Muscle layer of duodenum (tissue), 2 donors: Measurements from ENCODE around the gene SPOCK1.

Experiments used
- H3K27ac ChIP-seq: one replicate; pipeline ENCODE4 v1.7.0; 2013; ENCODE audit warnings: mild to moderate bottlenecking, low read length
- H3K27me3 ChIP-seq: one replicate; pipeline ENCODE4 v1.7.0; 2013; ENCODE audit warnings: low read depth, mild to moderate bottlenecking, control low read depth, low read length
- H3K36me3 ChIP-seq, 2 donors: one replicate each; pipeline ENCODE4 v1.7.0; 2013; ENCODE audit warnings: low read length in 2 of 2, control low read depth in 1 of 2, mild to moderate bottlenecking in 1 of 2; ENCODE audit not compliant: insufficient read depth in 2 of 2, control insufficient read depth in 1 of 2
- H3K4me1 ChIP-seq, 2 donors: one replicate each; pipeline ENCODE4 v1.7.0; 2013; ENCODE audit warnings: low read length in 2 of 2, mild to moderate bottlenecking in 2 of 2, control low read depth in 1 of 2, moderate library complexity in 1 of 2; ENCODE audit not compliant: insufficient read depth in 2 of 2, control insufficient read depth in 1 of 2
- H3K4me3 ChIP-seq, 2 donors: one replicate each; pipeline ENCODE4 v1.7.0; 2013; ENCODE audit warnings: low read length in 2 of 2, low read depth in 1 of 2, mild to moderate bottlenecking in 1 of 2
- H3K9me3 ChIP-seq, 2 donors: one replicate each; pipeline ENCODE4 v1.7.0; 2013; ENCODE audit warnings: low read length in 2 of 2, control low read depth in 1 of 2, mild to moderate bottlenecking in 1 of 2; ENCODE audit not compliant: control insufficient read depth in 1 of 2
- donor health status: healthy.

SPOCK1 gene

DNA sequence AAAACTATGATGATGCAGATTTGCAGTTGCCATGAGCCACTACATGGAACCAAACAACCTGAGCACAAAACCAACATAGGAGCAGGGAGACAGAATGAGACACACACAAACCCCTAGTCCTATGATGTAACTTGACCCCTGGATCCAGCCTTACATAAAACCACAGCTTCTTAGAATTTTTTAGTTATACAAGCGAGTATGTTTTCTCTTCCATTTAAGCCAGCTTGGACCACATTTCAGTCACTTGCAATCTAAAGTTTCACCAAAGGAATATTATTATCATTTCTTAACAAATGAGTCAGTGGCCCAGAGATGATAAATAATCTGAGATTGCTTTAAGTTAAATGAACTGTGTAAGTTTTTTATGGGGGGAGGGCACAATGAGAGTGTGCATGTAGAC is 6.8 kb downstream of the SPOCK1 start:
- Histone ChIP-seq H3K4me3 (no peak overlapping the region), H3K36me3 (no peaks in the 10 kb centered on the region), H3K27ac (no peak overlapping the region), H3K9me3 (no peaks in the 10 kb centered on the region), H3K4me1 (no peaks in the 10 kb centered on the region), H3K27me3 (peaks cover under 1% of the 10 kb centered on the region)

- H3K27me3 ChIP-seq, result no peaks in the 10 kb centered on the region
- H3K9me3 ChIP-seq, result no peaks in the 10 kb centered on the region
- H3K4me1 ChIP-seq, result no peaks in the 10 kb centered on the region
- no peak overlapping the region for H3K27ac ChIP-seq
- H3K36me3 ChIP-seq, result no peaks in the 10 kb centered on the region
- H3K4me3 ChIP-seq, result no peak overlapping the region
Measured at GRCh38 chr5:137491121-137491520, 8.0 kb downstream of the SPOCK1 start.

- Histone ChIP-seq H3K4me3 (no peak overlapping the region), H3K27ac (no peak overlapping the region), H3K36me3 (no peaks in the 10 kb centered on the region), H3K9me3 (no peaks in the 10 kb centered on the region), H3K4me1 (no peaks in the 10 kb centered on the region), H3K27me3 (no peaks in the 10 kb centered on the region)
Measured at GRCh38 chr5:137490591-137490990, 8.5 kb downstream of the SPOCK1 start.

- no peak overlapping the region for H3K27ac ChIP-seq
Measured at GRCh38 chr5:137488974-137489373, 10.2 kb downstream of the SPOCK1 start.

GRCh38 chr5:137488516-137488915 is 10.6 kb downstream of the SPOCK1 start:
- no peaks in the 10 kb centered on the region for H3K36me3 ChIP-seq
- H3K27ac ChIP-seq, result no peak overlapping the region
- H3K4me1 ChIP-seq, result no peaks in the 10 kb centered on the region
- H3K9me3 ChIP-seq, result no peaks in the 10 kb centered on the region
- H3K27me3 ChIP-seq, result no peaks in the 10 kb centered on the region
- H3K4me3 ChIP-seq, result no peak overlapping the region

More at GRCh38 chr5:137488974-137489373, 10.2 kb downstream of the SPOCK1 start:
- Histone ChIP-seq H3K36me3 (no peaks in the 10 kb centered on the region), H3K9me3 (no peaks in the 10 kb centered on the region), H3K4me1 (no peaks in the 10 kb centered on the region), H3K4me3 (no peak overlapping the region), H3K27me3 (no peaks in the 10 kb centered on the region)

GRCh38 chr5:137487600-137487999 is 11.5 kb downstream of the SPOCK1 start:
- Histone ChIP-seq H3K4me3 (no peak overlapping the region), H3K9me3 (no peaks in the 10 kb centered on the region), H3K36me3 (no peaks in the 10 kb centered on the region), H3K4me1 (no peaks in the 10 kb centered on the region), H3K27me3 (no peaks in the 10 kb centered on the region), H3K27ac (no peak overlapping the region)

DNA sequence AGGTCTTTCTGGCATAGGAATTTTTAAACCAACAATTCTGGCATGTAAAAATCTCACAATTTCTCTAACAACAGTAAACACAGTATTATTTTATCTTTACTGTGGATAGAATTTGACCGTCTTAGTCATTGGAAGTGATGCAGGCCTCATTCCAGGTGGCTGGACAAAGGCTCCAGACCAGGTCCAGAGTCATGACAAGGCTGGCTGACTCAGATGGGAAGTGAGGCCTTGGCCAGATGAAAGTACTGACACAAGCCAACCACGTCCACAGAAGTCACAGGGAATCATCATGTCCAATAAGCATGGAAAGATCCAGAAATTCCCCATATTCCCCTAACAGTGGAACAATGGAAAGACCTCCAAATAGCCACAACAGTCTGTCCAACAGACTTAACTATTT is 12.4 kb downstream of the SPOCK1 start:
- H3K36me3 ChIP-seq, result no peaks in the 10 kb centered on the region
- no peak overlapping the region for H3K4me3 ChIP-seq
- no peaks in the 10 kb centered on the region for H3K4me1 ChIP-seq
- no peaks in the 10 kb centered on the region for H3K27me3 ChIP-seq
- no peaks in the 10 kb centered on the region for H3K9me3 ChIP-seq
- H3K27ac ChIP-seq, result no peak overlapping the region

- no peaks in the 10 kb centered on the region for H3K4me1 ChIP-seq
Measured at GRCh38 chr5:137481596-137481995, 17.5 kb downstream of the SPOCK1 start.

GRCh38 chr5:137478043-137478442 is 21.1 kb downstream of the SPOCK1 start:
- no peak overlapping the region for H3K4me3 ChIP-seq
- H3K9me3 ChIP-seq, result no peaks in the 10 kb centered on the region
- no peaks in the 10 kb centered on the region for H3K36me3 ChIP-seq
- H3K27me3 ChIP-seq, result no peaks in the 10 kb centered on the region
- H3K27ac ChIP-seq, result no peak overlapping the region
- H3K4me1 ChIP-seq, result no peaks in the 10 kb centered on the region

More at GRCh38 chr5:137481596-137481995, 17.5 kb downstream of the SPOCK1 start:
- H3K27ac ChIP-seq, result no peak overlapping the region
- H3K4me3 ChIP-seq, result no peak overlapping the region
- no peaks in the 10 kb centered on the region for H3K27me3 ChIP-seq
- no peaks in the 10 kb centered on the region for H3K9me3 ChIP-seq
- H3K36me3 ChIP-seq, result no peaks in the 10 kb centered on the region

DNA sequence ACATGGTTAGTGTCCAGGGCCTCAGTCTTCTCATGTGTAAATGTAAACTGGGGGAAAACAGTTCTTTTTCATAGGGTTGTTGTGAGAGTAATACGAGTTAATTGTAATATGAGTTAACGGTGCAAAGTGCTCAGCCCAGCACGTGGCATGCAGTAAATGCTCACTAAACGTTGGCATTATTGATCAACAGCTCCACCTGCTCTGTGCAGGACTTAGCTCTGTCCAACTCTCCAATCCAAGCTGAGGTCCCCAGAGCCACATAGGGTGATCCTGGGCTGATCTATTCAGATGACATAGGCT is 28.3 kb downstream of the SPOCK1 start:
- H3K4me1 ChIP-seq, result no peaks in the 10 kb centered on the region
- no peak overlapping the region for H3K4me3 ChIP-seq
- no peaks in the 10 kb centered on the region for H3K36me3 ChIP-seq
- H3K27ac ChIP-seq, result no peak overlapping the region
- H3K9me3 ChIP-seq, result no peaks in the 10 kb centered on the region
- no peaks in the 10 kb centered on the region for H3K27me3 ChIP-seq

- Histone ChIP-seq H3K36me3 (no peaks in the 10 kb centered on the region), H3K4me1 (no peaks in the 10 kb centered on the region), H3K27me3 (no peaks in the 10 kb centered on the region), H3K4me3 (no peak overlapping the region), H3K27ac (no peak overlapping the region), H3K9me3 (no peaks in the 10 kb centered on the region)
Measured at GRCh38 chr5:137470111-137470920, 28.8 kb downstream of the SPOCK1 start.

GRCh38 chr5:137466889-137467288 is 32.2 kb downstream of the SPOCK1 start:
- Histone ChIP-seq H3K36me3 (no peaks in the 10 kb centered on the region), H3K27me3 (no peaks in the 10 kb centered on the region), H3K27ac (no peak overlapping the region), H3K4me1 (no peaks in the 10 kb centered on the region), H3K9me3 (no peaks in the 10 kb centered on the region), H3K4me3 (no peak overlapping the region)
